HCT116 (cell line): ENCODE data around the gene ZHX3.

Experiments used
- CBX3 ChIP-seq: IDR thresholded peaks from 2 replicates; pipeline ENCODE4 v1.6.1; 2012; ENCODE audit warnings: low read depth
- CEBPB ChIP-seq: IDR thresholded peaks from 2 replicates; pipeline ENCODE4 v1.6.1; 2012; ENCODE audit warnings: low read depth
- EGR1 ChIP-seq: IDR thresholded peaks from 2 replicates; pipeline ENCODE4 v1.6.1; 2012; ENCODE audit warnings: low read depth
- EZH2 ChIP-seq: fragments of 200-600 bp; sonication (generic); IDR thresholded peaks from 2 replicates; pipeline ENCODE4 v1.6.1; 2017; ENCODE audit warnings: antibody characterized with exemption, mixed run types
- POLR2A ChIP-seq: IDR thresholded peaks from 2 replicates; pipeline ENCODE4 v1.7.0; 2011; ENCODE audit warnings: borderline replicate concordance; ENCODE audit not compliant: insufficient read depth, insufficient read length; ENCODE audit errors: extremely low read depth
- RAD21 ChIP-seq: IDR thresholded peaks from 2 replicates; pipeline ENCODE4 v1.6.1; 2012; ENCODE audit warnings: low read depth, mild to moderate bottlenecking
- SP1 ChIP-seq: IDR thresholded peaks from 2 replicates; pipeline ENCODE4 v1.6.1; 2012; ENCODE audit warnings: low read depth
- TCF7L2 ChIP-seq: IDR thresholded peaks from 2 replicates; pipeline ENCODE4 v1.7.0; 2011; ENCODE audit warnings: borderline replicate concordance, inconsistent platforms; ENCODE audit not compliant: insufficient read depth, insufficient read length; ENCODE audit errors: extremely low read depth
- YY1 ChIP-seq: IDR thresholded peaks from 2 replicates; pipeline ENCODE4 v1.6.1; 2011; ENCODE audit warnings: low read length, low read depth, moderate library complexity, mild to moderate bottlenecking; ENCODE audit not compliant: insufficient replicate concordance; ENCODE audit errors: extremely low read depth
- ZFX ChIP-seq: fragments of 450-650 bp; IDR thresholded peaks from 2 replicates; pipeline ENCODE4 v1.6.1; 2017
- ZNF274 ChIP-seq: fragments of 200-500 bp; sonication (Bioruptor generic); IDR thresholded peaks from 2 replicates; pipeline ENCODE4 v1.6.1; 2014; ENCODE audit warnings: mild to moderate bottlenecking, low read depth, low read length, inconsistent platforms
- TF ChIP-seq, protein P1 (sequence below), 3 experiments: fragments of 200-600 bp in 1 of 3; sonication (generic) in 1 of 3; IDR thresholded peaks in 2 of 3; conservative IDR thresholded peaks in 1 of 3; 2 replicates each; pipeline ENCODE4 v1.5.1; 2012 to 2017; ENCODE audit warnings: low read depth in 2 of 3, low read length in 2 of 3, antibody characterized with exemption in 1 of 3, borderline replicate concordance in 1 of 3, control low read depth in 1 of 3, mild to moderate bottlenecking in 1 of 3, mixed read lengths in 1 of 3, mixed run types in 1 of 3, moderate library complexity in 1 of 3; ENCODE audit not compliant: insufficient read depth in 1 of 3
- TF ChIP-seq, protein P2 (sequence below): IDR thresholded peaks from 2 replicates; pipeline ENCODE4 v1.6.1; 2012

DNA sequence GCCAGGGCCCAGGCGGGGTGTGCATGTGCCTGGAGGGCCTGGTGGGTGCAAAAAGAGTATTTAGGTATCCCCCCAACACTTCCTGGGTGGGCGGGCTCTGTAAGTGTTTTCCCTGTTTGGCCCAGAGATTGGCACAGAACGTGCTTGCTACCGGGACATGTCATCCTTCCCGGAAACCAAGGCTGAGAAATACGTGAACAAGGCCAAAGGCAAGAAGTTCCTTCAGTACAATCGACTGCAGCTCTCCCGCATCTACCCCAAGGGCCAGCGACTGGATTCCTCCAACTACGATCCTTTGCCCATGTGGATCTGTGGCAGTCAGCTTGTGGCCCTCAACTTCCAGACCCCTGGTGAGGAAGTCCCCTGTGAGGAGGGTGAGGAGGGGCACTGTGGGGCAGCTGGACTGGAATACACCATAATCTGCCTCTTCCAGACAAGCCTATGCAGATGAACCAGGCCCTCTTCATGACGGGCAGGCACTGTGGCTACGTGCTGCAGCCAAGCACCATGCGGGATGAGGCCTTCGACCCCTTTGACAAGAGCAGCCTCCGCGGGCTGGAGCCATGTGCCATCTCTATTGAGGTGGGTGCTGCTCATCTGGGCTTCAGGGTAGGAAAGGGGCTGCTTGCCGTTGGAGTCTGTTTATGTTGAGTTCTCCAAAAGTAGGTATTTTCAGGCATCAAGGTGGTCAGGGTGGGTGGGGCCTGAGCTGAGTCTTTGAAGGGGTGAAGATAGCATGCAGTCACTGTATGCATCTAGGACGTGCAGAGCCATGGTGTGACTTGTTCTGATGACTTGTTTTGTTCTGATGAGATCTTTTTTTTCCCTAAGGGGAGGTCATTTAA, 145.0 kb downstream of the ZHX3 start:
- no peak for TF ChIP-seq EGR1
- no peak for TF ChIP-seq YY1
- TF ChIP-seq, protein P1, sequence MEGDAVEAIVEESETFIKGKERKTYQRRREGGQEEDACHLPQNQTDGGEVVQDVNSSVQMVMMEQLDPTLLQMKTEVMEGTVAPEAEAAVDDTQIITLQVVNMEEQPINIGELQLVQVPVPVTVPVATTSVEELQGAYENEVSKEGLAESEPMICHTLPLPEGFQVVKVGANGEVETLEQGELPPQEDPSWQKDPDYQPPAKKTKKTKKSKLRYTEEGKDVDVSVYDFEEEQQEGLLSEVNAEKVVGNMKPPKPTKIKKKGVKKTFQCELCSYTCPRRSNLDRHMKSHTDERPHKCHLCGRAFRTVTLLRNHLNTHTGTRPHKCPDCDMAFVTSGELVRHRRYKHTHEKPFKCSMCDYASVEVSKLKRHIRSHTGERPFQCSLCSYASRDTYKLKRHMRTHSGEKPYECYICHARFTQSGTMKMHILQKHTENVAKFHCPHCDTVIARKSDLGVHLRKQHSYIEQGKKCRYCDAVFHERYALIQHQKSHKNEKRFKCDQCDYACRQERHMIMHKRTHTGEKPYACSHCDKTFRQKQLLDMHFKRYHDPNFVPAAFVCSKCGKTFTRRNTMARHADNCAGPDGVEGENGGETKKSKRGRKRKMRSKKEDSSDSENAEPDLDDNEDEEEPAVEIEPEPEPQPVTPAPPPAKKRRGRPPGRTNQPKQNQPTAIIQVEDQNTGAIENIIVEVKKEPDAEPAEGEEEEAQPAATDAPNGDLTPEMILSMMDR (IDR thresholded peaks at IDR 0.05 in 2 of 3, conservative IDR thresholded peaks at IDR 0.05 in 1 of 3; ENCODE audit: borderline replicate concordance in 1 of 3, insufficient read depth in 1 of 3, low read depth in 2 of 3, low read length in 2 of 3): no peak
- TF ChIP-seq CEBPB: no peak
- no peak for TF ChIP-seq POLR2A
- TF ChIP-seq TCF7L2: no peak
- TF ChIP-seq RAD21: no peak
- TF ChIP-seq EZH2: no peak
- no peak for TF ChIP-seq SP1
- no peak for TF ChIP-seq CBX3
- no peak for TF ChIP-seq ZNF274
- TF ChIP-seq ZFX: no peak
- TF ChIP-seq, protein P2, sequence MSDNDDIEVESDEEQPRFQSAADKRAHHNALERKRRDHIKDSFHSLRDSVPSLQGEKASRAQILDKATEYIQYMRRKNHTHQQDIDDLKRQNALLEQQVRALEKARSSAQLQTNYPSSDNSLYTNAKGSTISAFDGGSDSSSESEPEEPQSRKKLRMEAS: no peak
